ENCODE data around the gene ARSG. TPM values are rescaled to one million over a fixed set of nuclear protein-coding genes. Genes with fewer than 3 reads are reported as not detected.
A peak's percentile ranks its signal among the peaks of the same experiment; 100 is the strongest.

ARSG gene
- total RNA-seq, 2 donors from 2014 or later: 0.24 to 0.79 TPM

DNA sequence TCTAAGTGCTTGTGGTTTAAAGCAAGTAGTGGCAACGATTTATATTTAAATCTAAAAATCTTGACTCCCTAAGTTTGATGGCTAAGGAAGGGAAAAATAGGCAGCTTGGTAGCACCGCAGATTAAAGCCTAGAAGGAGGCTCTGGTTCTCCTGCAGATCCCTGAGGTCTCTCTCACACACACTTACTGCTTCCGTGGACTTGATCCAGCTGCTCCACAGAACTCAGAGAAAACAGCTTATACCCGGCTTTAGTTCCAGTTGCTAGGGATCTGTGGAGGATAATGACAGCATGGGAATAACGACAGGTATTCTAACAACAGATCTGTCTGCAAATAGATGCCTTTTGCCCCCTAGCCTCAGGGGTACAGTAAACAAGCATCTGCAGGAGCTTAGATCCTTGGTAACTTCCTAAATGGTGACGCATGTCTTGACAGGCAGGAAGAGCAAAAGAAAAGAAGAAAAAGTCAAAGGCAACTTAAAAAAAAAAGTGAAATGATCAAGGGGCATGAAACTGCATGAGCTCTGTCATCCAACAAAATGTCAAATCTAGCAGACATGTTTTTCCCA, 161.5 kb downstream of the ARSG start:
- Histone ChIP-seq H3K36me3 (no peaks in the 10 kb centered on the region), H3K4me3 (no peak overlapping the region), H3K9me3 (no peaks in the 10 kb centered on the region), H3K27me3 (no peaks in the 10 kb centered on the region), H3K27ac (peak overlapping the region; percentile 64), H3K4me1 (peaks cover 7% of the 10 kb centered on the region), H3K9ac (ENCODE audit: low read depth in 2 of 2, low read length in 2 of 2) (peak overlapping the region in 1 of 2 donors; percentile 54)
- no peak for DNase-seq
- TF ChIP-seq, protein P1, sequence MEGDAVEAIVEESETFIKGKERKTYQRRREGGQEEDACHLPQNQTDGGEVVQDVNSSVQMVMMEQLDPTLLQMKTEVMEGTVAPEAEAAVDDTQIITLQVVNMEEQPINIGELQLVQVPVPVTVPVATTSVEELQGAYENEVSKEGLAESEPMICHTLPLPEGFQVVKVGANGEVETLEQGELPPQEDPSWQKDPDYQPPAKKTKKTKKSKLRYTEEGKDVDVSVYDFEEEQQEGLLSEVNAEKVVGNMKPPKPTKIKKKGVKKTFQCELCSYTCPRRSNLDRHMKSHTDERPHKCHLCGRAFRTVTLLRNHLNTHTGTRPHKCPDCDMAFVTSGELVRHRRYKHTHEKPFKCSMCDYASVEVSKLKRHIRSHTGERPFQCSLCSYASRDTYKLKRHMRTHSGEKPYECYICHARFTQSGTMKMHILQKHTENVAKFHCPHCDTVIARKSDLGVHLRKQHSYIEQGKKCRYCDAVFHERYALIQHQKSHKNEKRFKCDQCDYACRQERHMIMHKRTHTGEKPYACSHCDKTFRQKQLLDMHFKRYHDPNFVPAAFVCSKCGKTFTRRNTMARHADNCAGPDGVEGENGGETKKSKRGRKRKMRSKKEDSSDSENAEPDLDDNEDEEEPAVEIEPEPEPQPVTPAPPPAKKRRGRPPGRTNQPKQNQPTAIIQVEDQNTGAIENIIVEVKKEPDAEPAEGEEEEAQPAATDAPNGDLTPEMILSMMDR (IDR thresholded peaks at IDR 0.05): no peak
- intact Hi-C loops (cut with DNase I): no loop called here

DNA sequence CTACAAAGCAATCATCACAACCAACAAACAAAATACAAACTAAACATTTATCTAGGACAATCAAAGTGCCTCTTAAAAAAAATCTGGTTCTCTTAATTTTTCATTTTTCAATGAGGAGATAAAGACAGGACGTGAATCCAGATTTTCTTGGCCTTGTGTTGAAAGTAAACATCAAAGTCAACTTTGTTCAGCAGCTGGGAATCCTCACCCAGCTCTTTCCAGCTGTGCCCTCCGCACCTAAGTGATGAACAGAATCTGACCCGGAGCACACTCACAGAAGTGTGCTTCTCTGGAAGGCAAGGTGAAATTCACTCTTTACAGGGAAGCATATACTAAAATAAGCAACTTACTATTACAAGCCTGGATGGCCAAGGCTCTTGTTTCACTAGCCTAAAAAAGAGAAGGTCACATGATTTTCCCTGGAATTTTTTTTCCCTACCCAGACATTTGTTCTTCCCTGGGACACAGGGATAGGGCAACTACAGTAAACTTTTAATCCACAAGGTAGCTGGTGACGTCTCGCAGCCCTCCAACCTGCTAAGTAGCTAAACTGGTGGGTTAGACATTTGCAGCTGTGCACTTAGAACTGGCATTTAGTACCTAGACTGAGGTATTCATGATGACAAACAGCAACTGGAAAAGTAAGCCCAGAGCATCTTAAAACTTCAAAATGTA, 162.8 kb downstream of the ARSG start:
- peak overlapping the region in 1 of 2 donors; percentile 0 for H3K9ac ChIP-seq (ENCODE audit: low read depth in 2 of 2, low read length in 2 of 2)
- no peak overlapping the region for H3K27ac ChIP-seq
- no peaks in the 10 kb centered on the region for H3K27me3 ChIP-seq
- TF ChIP-seq, protein P1 (IDR thresholded peaks at IDR 0.05): no peak
- H3K36me3 ChIP-seq: no peaks in the 10 kb centered on the region
- no peak overlapping the region for H3K4me3 ChIP-seq
- intact Hi-C loops (cut with DNase I): no loop called here
- DNase-seq: no peak
- H3K4me1 ChIP-seq: peaks cover 7% of the 10 kb centered on the region
- no peaks in the 10 kb centered on the region for H3K9me3 ChIP-seq

DNA sequence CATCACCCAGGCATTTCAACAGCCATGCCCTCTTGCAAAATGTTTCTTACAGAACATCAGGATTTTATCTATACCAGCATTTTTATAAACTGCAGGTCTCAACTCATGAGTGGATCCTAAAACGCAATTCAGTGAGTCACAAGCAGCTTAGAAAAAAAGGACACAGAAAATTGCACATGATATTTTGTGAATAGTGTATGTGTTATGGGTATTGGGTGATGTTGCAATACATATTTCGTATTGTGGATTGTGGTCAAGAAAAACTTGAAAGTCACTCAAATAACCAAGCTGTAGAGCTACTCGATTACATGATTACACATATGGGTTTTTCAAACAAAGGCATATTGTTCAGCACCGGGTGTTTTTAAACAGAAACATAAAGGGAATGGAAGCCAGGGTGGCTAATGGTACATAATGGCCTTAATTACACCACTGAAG, 164.6 kb downstream of the ARSG start:
- no peaks in the 10 kb centered on the region for H3K36me3 ChIP-seq
- TF ChIP-seq, protein P1 (IDR thresholded peaks at IDR 0.05): no peak
- peak overlapping the region; percentile 92 for H3K27ac ChIP-seq
- DNase-seq: no peak
- peak overlapping the region; percentile 76 for H3K4me3 ChIP-seq
- H3K27me3 ChIP-seq: no peaks in the 10 kb centered on the region
- peak overlapping the region in 1 of 2 donors; percentile 88 for H3K9ac ChIP-seq (ENCODE audit: low read depth in 2 of 2, low read length in 2 of 2)
- intact Hi-C loops (cut with DNase I): no loop called here
- H3K4me1 ChIP-seq: peaks cover 7% of the 10 kb centered on the region
- H3K9me3 ChIP-seq: no peaks in the 10 kb centered on the region

DNA sequence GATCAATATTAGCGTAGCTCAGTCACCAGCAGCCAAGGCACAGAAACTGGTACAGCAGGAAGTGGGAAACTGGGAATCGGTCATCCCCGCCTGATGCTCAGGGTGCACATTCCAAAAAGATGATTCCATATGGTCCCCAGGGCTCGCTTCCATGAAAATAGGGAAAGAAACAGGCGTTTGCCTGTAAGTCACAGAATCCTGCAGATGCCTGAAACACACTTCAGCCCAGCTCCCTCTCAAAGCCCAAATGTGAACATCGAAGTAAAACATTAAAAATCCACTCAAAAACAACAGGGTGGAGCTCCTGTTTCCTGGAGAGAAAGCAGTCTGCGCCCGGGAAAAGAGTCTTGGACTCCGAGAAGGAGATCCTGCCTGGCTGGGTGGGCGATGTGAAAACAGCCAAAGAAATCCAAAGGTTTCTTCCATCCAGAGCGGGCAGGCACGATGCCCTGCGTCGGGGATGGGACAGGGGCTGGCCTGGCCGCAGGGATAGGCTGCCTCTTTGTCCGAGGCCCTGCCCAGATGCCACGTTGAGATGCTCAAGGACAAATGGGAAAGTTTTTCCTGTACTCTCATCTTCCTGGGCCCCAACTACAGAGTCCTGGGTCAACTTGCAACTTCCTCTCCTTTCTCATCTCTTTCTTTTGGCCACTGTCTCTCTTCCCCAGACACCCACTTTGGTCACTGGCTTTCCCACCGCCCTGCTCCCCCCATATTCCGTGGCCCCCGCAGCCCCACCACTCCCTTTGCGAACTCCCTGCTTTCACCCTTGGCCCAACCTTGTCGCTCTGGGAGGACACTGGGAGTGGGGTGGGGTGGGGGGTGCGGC, 165.3 kb downstream of the ARSG start:
- DNase-seq: peak; percentile 85
- TF ChIP-seq, protein P1 (IDR thresholded peaks at IDR 0.05): no peak
- intact Hi-C loops (cut with DNase I): no loop called here
- H3K27me3 ChIP-seq: no peaks in the 10 kb centered on the region
- H3K9me3 ChIP-seq: no peaks in the 10 kb centered on the region
- H3K27ac ChIP-seq: peak overlapping the region; percentile 92
- H3K9ac ChIP-seq (ENCODE audit: low read depth in 2 of 2, low read length in 2 of 2): peak overlapping the region; percentile 87 to 88
- peaks cover 7% of the 10 kb centered on the region for H3K4me1 ChIP-seq
- peak overlapping the region; percentile 76 for H3K4me3 ChIP-seq
- no peaks in the 10 kb centered on the region for H3K36me3 ChIP-seq

DNA sequence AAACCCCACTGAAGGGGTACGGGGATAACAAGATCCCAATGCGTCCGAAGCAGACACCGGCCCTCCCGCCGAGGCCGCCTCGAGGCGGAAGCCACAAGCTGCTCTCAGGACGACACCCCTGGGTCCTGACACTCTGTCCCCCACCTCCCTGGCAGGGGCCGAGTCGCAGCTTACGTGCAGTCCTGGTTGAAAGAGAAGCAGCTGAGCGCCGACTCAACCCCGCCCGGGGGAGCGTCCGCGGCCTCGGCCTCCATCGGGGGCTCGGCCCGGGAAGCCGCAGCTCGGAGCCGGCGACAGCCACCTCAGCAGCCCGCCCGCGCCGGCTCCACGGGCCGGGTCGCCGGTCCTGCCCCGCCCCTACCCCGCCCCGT, 165.9 kb downstream of the ARSG start, which contains the start of gene WIPI1:
Gene WIPI1 (minus strand): TSS at position 329 of the 371 bp plus-strand sequence. CDS start 75 bp downstream, at position 254.
- H3K9ac ChIP-seq (ENCODE audit: low read depth in 2 of 2, low read length in 2 of 2): peak within 1 kb of the TSS; percentile 87 to 88
- H3K4me3 ChIP-seq: peak within 1 kb of the TSS; percentile 76
- no peaks in the 10 kb centered on the region for H3K27me3 ChIP-seq
- H3K4me1 ChIP-seq: peaks cover 7% of the 10 kb centered on the region
- no peaks in the 10 kb centered on the region for H3K36me3 ChIP-seq
- TF ChIP-seq, protein P1 (IDR thresholded peaks at IDR 0.05): no peak
- no peaks in the 10 kb centered on the region for H3K9me3 ChIP-seq
- peak; percentile 65 for DNase-seq
- peak within 1 kb of the TSS; percentile 92 for H3K27ac ChIP-seq
- intact Hi-C loops (cut with DNase I): no loop called here

Data from colonic mucosa (tissue), 4 donors.